Neural cell (in vitro differentiated cells): ENCODE measurements around the gene CRABP2. TPM values are rescaled to one million over a fixed set of nuclear protein-coding genes. Genes with fewer than 3 reads are reported as not detected.

ENCODE experiments used
- H2AFZ ChIP-seq: fragments of 200-600, 300-800 bp; sonication (generic), shearing (Covaris generic); 2 replicates; pipeline ENCODE4 v1.6.0; 2014; ENCODE audit warnings: low read depth, mild to moderate bottlenecking, antibody characterized with exemption, low read length, moderate library complexity
- H3F3A ChIP-seq: fragments of 200-600 bp; shearing (Covaris generic); 2 replicates; pipeline ENCODE4 v1.6.1; 2016; ENCODE audit warnings: mild to moderate bottlenecking, moderate library complexity, mixed read lengths, antibody characterized with exemption, low read length; ENCODE audit not compliant: insufficient read depth, poor library complexity, severe bottlenecking
- H3K27ac ChIP-seq: fragments of 200-600, 300-800 bp; sonication (generic), shearing (Covaris generic); 2 replicates; pipeline ENCODE4 v1.5.1; 2014; ENCODE audit warnings: mild to moderate bottlenecking, low read length, moderate library complexity
- H3K27me3 ChIP-seq: fragments of 300-800, 200-600 bp; sonication (generic), shearing (Covaris generic); 2 replicates; pipeline ENCODE4 v1.6.0; 2014; ENCODE audit warnings: mild to moderate bottlenecking, low read depth, low read length, moderate library complexity; ENCODE audit not compliant: insufficient read depth
- H3K36me3 ChIP-seq: fragments of 300-800, 200-600 bp; sonication (generic), shearing (Covaris generic); 2 replicates; pipeline ENCODE4 v1.5.1; 2014; ENCODE audit warnings: mild to moderate bottlenecking, antibody characterized with exemption, low read length, moderate library complexity; ENCODE audit not compliant: insufficient read depth
- H3K4me2 ChIP-seq: fragments of 300-800, 200-600 bp; sonication (generic), shearing (Covaris generic); 2 replicates; pipeline ENCODE4 v1.6.0; 2014; ENCODE audit warnings: mild to moderate bottlenecking, low read length
- H3K4me3 ChIP-seq: fragments of 300-800, 200-600 bp; sonication (generic), shearing (Covaris generic); 2 replicates; pipeline ENCODE4 v1.5.1; 2014; ENCODE audit warnings: mild to moderate bottlenecking, low read length, moderate library complexity
- H3K79me2 ChIP-seq: fragments of 200-600 bp; shearing (Covaris generic); replicated peaks from 2 replicates; pipeline ENCODE4 v1.6.0; 2014; ENCODE audit warnings: mild to moderate bottlenecking, low read length, moderate library complexity; ENCODE audit not compliant: insufficient read depth
- H3K9ac ChIP-seq: fragments of 300-800, 200-600 bp; sonication (generic), shearing (Covaris generic); 2 replicates; pipeline ENCODE4 v1.6.1; 2016; ENCODE audit warnings: mild to moderate bottlenecking, low read length, mixed read lengths
- H3K9me2 ChIP-seq: fragments of 200-600 bp; shearing (Covaris generic); 2 replicates; pipeline ENCODE4 v1.6.1; 2016; ENCODE audit warnings: mild to moderate bottlenecking, low read length, mixed read lengths; ENCODE audit not compliant: insufficient read depth
- H3K9me3 ChIP-seq: fragments of 200-600, 300-800 bp; sonication (generic), shearing (Covaris generic); 2 replicates; pipeline ENCODE4 v1.6.1; 2016; ENCODE audit warnings: mild to moderate bottlenecking, mixed run types, low read length, moderate library complexity, mixed read lengths
- H4K20me1 ChIP-seq: fragments of 200-600 bp; shearing (Covaris generic); 2 replicates; pipeline ENCODE4 v1.6.1; 2016; ENCODE audit warnings: mild to moderate bottlenecking, mixed run types; ENCODE audit not compliant: insufficient read depth
- EP300 ChIP-seq: fragments of 450-650 bp; conservative IDR thresholded peaks from 2 replicates; pipeline ENCODE4 v1.6.1; 2014; ENCODE audit warnings: antibody characterized with exemption, mild to moderate bottlenecking, moderate library complexity; ENCODE audit not compliant: poor library complexity, severe bottlenecking
- EZH2 ChIP-seq: fragments of 200-600, 300-800 bp; shearing (Covaris generic), sonication (generic); IDR thresholded peaks from 2 replicates; pipeline ENCODE4 v1.6.1; 2014; ENCODE audit warnings: antibody characterized with exemption, low read length, borderline replicate concordance, mild to moderate bottlenecking; ENCODE audit not compliant: insufficient read depth, poor library complexity, severe bottlenecking
- MXI1 ChIP-seq: fragments of 450-650 bp; conservative IDR thresholded peaks from 2 replicates; pipeline ENCODE4 v1.6.1; 2014; ENCODE audit warnings: antibody characterized with exemption, mild to moderate bottlenecking; ENCODE audit not compliant: poor library complexity, severe bottlenecking
- POLR2AphosphoS5 ChIP-seq: IDR thresholded peaks from 2 replicates; pipeline ENCODE4 v1.6.1; 2012
- RAD21 ChIP-seq: fragments of 450-650 bp; conservative IDR thresholded peaks from 2 replicates; pipeline ENCODE4 v1.6.1; 2014; ENCODE audit warnings: antibody characterized with exemption, mild to moderate bottlenecking, moderate library complexity
- SMC3 ChIP-seq: fragments of 450-650 bp; conservative IDR thresholded peaks from 2 replicates; pipeline ENCODE4 v1.6.1; 2014; ENCODE audit warnings: antibody characterized with exemption, mild to moderate bottlenecking, moderate library complexity; ENCODE audit not compliant: poor library complexity
- TAF1 ChIP-seq: IDR thresholded peaks from 2 replicates; pipeline ENCODE4 v1.6.1; 2012; ENCODE audit warnings: low read depth
- polyA plus RNA-seq: library from polyadenylated mRNA; depleted of rRNA; stranded (reverse); fragments of >200 nt; gene quantifications from 2 replicates; pipeline ENCODE4 v1.2.3, GENCODE V29; 2014
- TF ChIP-seq, protein P1 (sequence below): IDR thresholded peaks from 2 replicates; pipeline ENCODE4 v1.6.1; 2012; ENCODE audit warnings: borderline replicate concordance
- TF ChIP-seq, protein P2 (sequence below): fragments of 450-650 bp; IDR thresholded peaks from 2 replicates; pipeline ENCODE4 v1.5.1; 2014; ENCODE audit warnings: antibody characterized with exemption, mild to moderate bottlenecking, moderate library complexity; ENCODE audit not compliant: poor library complexity, severe bottlenecking

CRABP2 gene
- polyA plus RNA-seq, 1 donor from 2014 or later, result 7.7 TPM

- Histone ChIP-seq H3K79me2 (no peaks in the 10 kb centered on the region), H3K4me3 (no peak overlapping the region), H3K9me3 (no peaks in the 10 kb centered on the region), H3K36me3 (no peaks in the 10 kb centered on the region), H3K9me2 (no peaks in the 10 kb centered on the region), H3F3A (no peaks in the 10 kb centered on the region), H3K27ac (no peak overlapping the region), H2AFZ (no peak overlapping the region), H3K9ac (no peak overlapping the region), H3K27me3 (no peaks in the 10 kb centered on the region), H3K4me2 (no peak overlapping the region), H4K20me1 (no peaks in the 10 kb centered on the region)
- TF ChIP-seq POLR2AphosphoS5 (no peak), TAF1 (no peak), RAD21 (no peak)
- TF ChIP-seq, protein P1, sequence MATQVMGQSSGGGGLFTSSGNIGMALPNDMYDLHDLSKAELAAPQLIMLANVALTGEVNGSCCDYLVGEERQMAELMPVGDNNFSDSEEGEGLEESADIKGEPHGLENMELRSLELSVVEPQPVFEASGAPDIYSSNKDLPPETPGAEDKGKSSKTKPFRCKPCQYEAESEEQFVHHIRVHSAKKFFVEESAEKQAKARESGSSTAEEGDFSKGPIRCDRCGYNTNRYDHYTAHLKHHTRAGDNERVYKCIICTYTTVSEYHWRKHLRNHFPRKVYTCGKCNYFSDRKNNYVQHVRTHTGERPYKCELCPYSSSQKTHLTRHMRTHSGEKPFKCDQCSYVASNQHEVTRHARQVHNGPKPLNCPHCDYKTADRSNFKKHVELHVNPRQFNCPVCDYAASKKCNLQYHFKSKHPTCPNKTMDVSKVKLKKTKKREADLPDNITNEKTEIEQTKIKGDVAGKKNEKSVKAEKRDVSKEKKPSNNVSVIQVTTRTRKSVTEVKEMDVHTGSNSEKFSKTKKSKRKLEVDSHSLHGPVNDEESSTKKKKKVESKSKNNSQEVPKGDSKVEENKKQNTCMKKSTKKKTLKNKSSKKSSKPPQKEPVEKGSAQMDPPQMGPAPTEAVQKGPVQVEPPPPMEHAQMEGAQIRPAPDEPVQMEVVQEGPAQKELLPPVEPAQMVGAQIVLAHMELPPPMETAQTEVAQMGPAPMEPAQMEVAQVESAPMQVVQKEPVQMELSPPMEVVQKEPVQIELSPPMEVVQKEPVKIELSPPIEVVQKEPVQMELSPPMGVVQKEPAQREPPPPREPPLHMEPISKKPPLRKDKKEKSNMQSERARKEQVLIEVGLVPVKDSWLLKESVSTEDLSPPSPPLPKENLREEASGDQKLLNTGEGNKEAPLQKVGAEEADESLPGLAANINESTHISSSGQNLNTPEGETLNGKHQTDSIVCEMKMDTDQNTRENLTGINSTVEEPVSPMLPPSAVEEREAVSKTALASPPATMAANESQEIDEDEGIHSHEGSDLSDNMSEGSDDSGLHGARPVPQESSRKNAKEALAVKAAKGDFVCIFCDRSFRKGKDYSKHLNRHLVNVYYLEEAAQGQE, result no peak
These were observed 33.0 kb upstream of the CRABP2 start for GRCh38 chr1:156738407-156738806.

DNA sequence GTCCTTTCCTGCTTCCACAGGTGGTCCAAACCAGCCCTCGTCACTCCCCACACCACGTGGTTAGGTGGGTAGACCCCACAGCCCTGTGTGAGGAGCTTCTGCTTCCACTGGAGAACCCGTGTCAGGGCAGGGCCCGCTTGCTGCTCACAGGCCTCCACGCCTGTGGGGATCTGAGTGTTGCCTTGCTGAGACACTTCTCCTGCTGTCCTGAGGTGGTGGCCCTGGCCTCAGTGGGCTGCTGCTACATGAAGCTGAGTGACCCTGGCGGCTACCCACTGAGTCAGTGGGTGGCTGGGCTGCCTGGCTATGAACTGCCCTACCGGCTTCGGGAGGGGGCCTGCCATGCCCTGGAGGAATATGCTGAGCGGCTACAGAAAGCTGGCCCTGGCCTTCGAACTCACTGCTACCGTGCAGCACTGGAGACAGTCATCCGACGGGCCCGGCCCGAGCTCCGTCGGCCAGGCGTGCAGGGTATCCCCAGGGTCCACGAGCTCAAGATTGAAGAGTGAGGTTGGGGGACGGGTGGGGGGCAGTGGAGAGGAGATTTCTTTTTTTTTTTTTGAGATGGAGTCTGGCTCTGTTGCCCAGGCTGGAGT lies 28.7 kb upstream of the CRABP2 start:
- Histone ChIP-seq H3K4me2 (no peak overlapping the region), H3K9me2 (no peaks in the 10 kb centered on the region), H3K27ac (no peak overlapping the region), H3K79me2 (no peaks in the 10 kb centered on the region), H3K4me3 (no peak overlapping the region), H3F3A (no peaks in the 10 kb centered on the region), H3K9me3 (no peaks in the 10 kb centered on the region), H3K27me3 (no peaks in the 10 kb centered on the region), H3K9ac (no peak overlapping the region), H3K36me3 (no peaks in the 10 kb centered on the region), H4K20me1 (no peaks in the 10 kb centered on the region), H2AFZ (no peak overlapping the region)
- TF ChIP-seq RAD21 (no peak), POLR2AphosphoS5 (no peak), TAF1 (no peak), SMC3 (no peak), EP300 (no peak), MXI1 (no peak), EZH2 (no peak)
- TF ChIP-seq, protein P1, result no peak
- TF ChIP-seq, protein P2, sequence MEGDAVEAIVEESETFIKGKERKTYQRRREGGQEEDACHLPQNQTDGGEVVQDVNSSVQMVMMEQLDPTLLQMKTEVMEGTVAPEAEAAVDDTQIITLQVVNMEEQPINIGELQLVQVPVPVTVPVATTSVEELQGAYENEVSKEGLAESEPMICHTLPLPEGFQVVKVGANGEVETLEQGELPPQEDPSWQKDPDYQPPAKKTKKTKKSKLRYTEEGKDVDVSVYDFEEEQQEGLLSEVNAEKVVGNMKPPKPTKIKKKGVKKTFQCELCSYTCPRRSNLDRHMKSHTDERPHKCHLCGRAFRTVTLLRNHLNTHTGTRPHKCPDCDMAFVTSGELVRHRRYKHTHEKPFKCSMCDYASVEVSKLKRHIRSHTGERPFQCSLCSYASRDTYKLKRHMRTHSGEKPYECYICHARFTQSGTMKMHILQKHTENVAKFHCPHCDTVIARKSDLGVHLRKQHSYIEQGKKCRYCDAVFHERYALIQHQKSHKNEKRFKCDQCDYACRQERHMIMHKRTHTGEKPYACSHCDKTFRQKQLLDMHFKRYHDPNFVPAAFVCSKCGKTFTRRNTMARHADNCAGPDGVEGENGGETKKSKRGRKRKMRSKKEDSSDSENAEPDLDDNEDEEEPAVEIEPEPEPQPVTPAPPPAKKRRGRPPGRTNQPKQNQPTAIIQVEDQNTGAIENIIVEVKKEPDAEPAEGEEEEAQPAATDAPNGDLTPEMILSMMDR, result no peak
